ENCODE data around the gene CDYL.

CDYL gene

GRCh38 chr6:4888841-4889240 is 112.6 kb downstream of the CDYL start:
- Histone ChIP-seq H3K4me3 (ENCODE audit: insufficient read depth, low read length, poor library complexity, severe bottlenecking) (no peak overlapping the region), H3K9me2 (replicated peaks; ENCODE audit: insufficient read depth, low read length) (no peaks in the 10 kb centered on the region), H4K20me1 (ENCODE audit: low read depth, low read length) (peaks cover 48% of the 10 kb centered on the region), H3K9me3 (ENCODE audit: insufficient read depth, low read length) (no peaks in the 10 kb centered on the region), H3K27me3 (ENCODE audit: low read length) (no peaks in the 10 kb centered on the region), H2AFZ (ENCODE audit: low read depth, low read length, severe bottlenecking) (no peak overlapping the region), H3K36me3 (ENCODE audit: low read length) (no peaks in the 10 kb centered on the region), H3K27ac (ENCODE audit: low read depth, low read length) (no peak overlapping the region), H3K9ac (ENCODE audit: low read length) (no peak overlapping the region), H3K4me2 (ENCODE audit: low read depth, low read length, poor library complexity, severe bottlenecking) (no peak overlapping the region), H3F3A (ENCODE audit: insufficient read depth) (no peaks in the 10 kb centered on the region), H3K79me2 (ENCODE audit: insufficient read depth, low read length) (peaks cover 42% of the 10 kb centered on the region; the same call in 1 of the 2 replicates)
- TF ChIP-seq EZH2phosphoT487 (conservative IDR thresholded peaks at IDR 0.05; ENCODE audit: low read length) (no peak), CTCF (IDR thresholded peaks at IDR 0.05; ENCODE audit: insufficient read depth, low read length, poor library complexity, severe bottlenecking) (no peak)

- no peak for TF ChIP-seq CTCF (IDR thresholded peaks at IDR 0.05; ENCODE audit: insufficient read depth, low read length, poor library complexity, severe bottlenecking)
- no peak for TF ChIP-seq EZH2phosphoT487 (conservative IDR thresholded peaks at IDR 0.05; ENCODE audit: low read length)
- Histone ChIP-seq H3K9me3 (ENCODE audit: insufficient read depth, low read length) (no peaks in the 10 kb centered on the region), H3K36me3 (ENCODE audit: low read length) (no peaks in the 10 kb centered on the region), H3K27ac (ENCODE audit: low read depth, low read length) (no peak overlapping the region), H3F3A (ENCODE audit: insufficient read depth) (no peaks in the 10 kb centered on the region), H3K79me2 (ENCODE audit: insufficient read depth, low read length) (peaks cover 42% of the 10 kb centered on the region; the same call in 1 of the 2 replicates), H3K4me2 (ENCODE audit: low read depth, low read length, poor library complexity, severe bottlenecking) (no peak overlapping the region), H3K9me2 (replicated peaks; ENCODE audit: insufficient read depth, low read length) (no peaks in the 10 kb centered on the region), H2AFZ (ENCODE audit: low read depth, low read length, severe bottlenecking) (no peak overlapping the region), H3K9ac (ENCODE audit: low read length) (no peak overlapping the region), H3K4me3 (ENCODE audit: insufficient read depth, low read length, poor library complexity, severe bottlenecking) (no peak overlapping the region), H4K20me1 (ENCODE audit: low read depth, low read length) (peaks cover 41% of the 10 kb centered on the region), H3K27me3 (ENCODE audit: low read length) (no peaks in the 10 kb centered on the region)
Observed at GRCh38 chr6:4889701-4890100, 113.5 kb downstream of the CDYL start.

DNA sequence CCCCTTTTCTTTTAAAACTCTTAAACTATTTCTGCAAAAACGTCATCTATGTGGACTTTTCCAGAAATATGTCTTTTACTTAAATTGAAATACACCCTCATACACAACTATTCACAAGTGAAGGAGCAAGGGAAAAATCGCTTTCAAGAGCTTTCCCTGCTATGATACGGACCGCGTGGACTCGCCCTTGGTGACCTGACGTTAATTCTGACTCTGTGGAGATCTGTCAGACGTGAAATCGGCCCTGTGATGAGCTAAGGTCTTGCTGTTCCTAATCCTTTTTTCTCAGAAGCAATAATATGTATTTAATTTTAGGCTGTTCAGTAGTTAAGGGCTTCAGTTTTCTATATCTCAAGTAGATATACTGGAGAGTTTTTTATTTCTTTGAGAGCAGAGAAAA is 114.0 kb downstream of the CDYL start:
- H3F3A ChIP-seq (ENCODE audit: insufficient read depth), result no peaks in the 10 kb centered on the region
- H4K20me1 ChIP-seq (ENCODE audit: low read depth, low read length), result peaks cover 38% of the 10 kb centered on the region
- no peak overlapping the region for H3K27ac ChIP-seq (ENCODE audit: low read depth, low read length)
- no peak overlapping the region for H2AFZ ChIP-seq (ENCODE audit: low read depth, low read length, severe bottlenecking)
- TF ChIP-seq EZH2phosphoT487 (conservative IDR thresholded peaks at IDR 0.05; ENCODE audit: low read length), result no peak
- no peak for TF ChIP-seq CTCF (IDR thresholded peaks at IDR 0.05; ENCODE audit: insufficient read depth, low read length, poor library complexity, severe bottlenecking)
- no peaks in the 10 kb centered on the region for H3K9me3 ChIP-seq (ENCODE audit: insufficient read depth, low read length)
- H3K27me3 ChIP-seq (ENCODE audit: low read length), result no peaks in the 10 kb centered on the region
- no peaks in the 10 kb centered on the region for H3K36me3 ChIP-seq (ENCODE audit: low read length)
- no peak overlapping the region for H3K4me2 ChIP-seq (ENCODE audit: low read depth, low read length, poor library complexity, severe bottlenecking)
- H3K9me2 ChIP-seq (replicated peaks; ENCODE audit: insufficient read depth, low read length), result no peaks in the 10 kb centered on the region
- H3K4me3 ChIP-seq (ENCODE audit: insufficient read depth, low read length, poor library complexity, severe bottlenecking), result no peak overlapping the region
- peaks cover 42% of the 10 kb centered on the region; the same call in 1 of the 2 replicates for H3K79me2 ChIP-seq (ENCODE audit: insufficient read depth, low read length)
- H3K9ac ChIP-seq (ENCODE audit: low read length), result no peak overlapping the region

Data from SU-DHL-6 (cell line).